Measurements from ENCODE around the gene CHRNE. TPM values are rescaled to one million over a fixed set of nuclear protein-coding genes. Genes with fewer than 3 reads are reported as not detected.

CHRNE gene
- total and polyA plus RNA-seq, 2 of the 4 experiments (the other 2 are of a cell fraction) = under 0.01 to 0.21 TPM

DNA sequence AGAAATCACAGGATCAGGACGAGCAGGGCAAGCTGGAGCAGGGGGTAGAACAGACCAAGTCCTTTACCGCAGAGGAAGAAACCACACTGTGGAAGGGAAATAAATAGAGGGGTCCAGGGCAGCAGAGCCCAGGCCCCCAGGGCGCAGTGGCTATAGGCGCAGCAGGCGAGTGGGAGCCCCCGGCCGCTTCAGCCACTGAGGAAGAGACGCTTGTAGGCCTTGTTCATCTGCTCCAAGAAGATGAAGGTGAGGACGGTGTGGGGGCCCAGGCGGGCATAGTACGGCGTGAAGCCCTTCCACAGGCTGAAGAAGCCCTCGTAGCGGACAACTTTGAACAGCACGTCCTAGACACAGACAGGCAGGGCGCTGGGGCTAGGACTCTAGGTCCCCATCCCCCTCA lies 34.7 kb upstream of the CHRNE start:
- H3K9me1 ChIP-seq (ENCODE audit: insufficient read depth, low read length) = peaks cover 17% of the 10 kb centered on the region
- peaks cover 22% of the 10 kb centered on the region for H3K36me3 ChIP-seq (ENCODE audit: control insufficient read depth, insufficient read depth, low read length)
- no peak overlapping the region for H2BK5ac ChIP-seq (ENCODE audit: low read depth, low read length, poor library complexity, severe bottlenecking)
- no peak overlapping the region for H2AFZ ChIP-seq (replicated peaks; ENCODE audit: low read length, poor library complexity)
- peaks cover 13% of the 10 kb centered on the region; the same call in 1 of the 2 replicates for H4K20me1 ChIP-seq (ENCODE audit: insufficient read depth, low read length)
- WGBS, 2 experiments (ENCODE audit: extremely low coverage in 2 of 2, insufficient read length in 1 of 2) = 90% methylated on average over 2 of the region's 16 CpGs; no CpG with 5 or more reads in 1 of the 2 experiments
- dilution Hi-C loops (cut with HindIII; ENCODE audit: low sequenced_read_pairs, unreplicated experiment) (no loop called here), in situ Hi-C loops (cut with MboI; ENCODE audit: low sequenced_read_pairs) (no loop called here), intact Hi-C loops (cut with micrococcal nuclease) (no loop called here)
- H4K5ac ChIP-seq (ENCODE audit: low read depth, low read length) = no peak overlapping the region
- DNase-seq (no peak), ATAC-seq (ENCODE audit: low read depth) (no peak)
- H4K8ac ChIP-seq (ENCODE audit: low read depth in 2 of 2, low read length in 2 of 2) = no peak overlapping the region
- H3K23ac ChIP-seq (ENCODE audit: low read depth, low read length) = no peak overlapping the region
- H2BK20ac ChIP-seq (ENCODE audit: low read depth, low read length) = no peak overlapping the region
- no peak overlapping the region for H3K27ac ChIP-seq (ENCODE audit: insufficient read depth, low read length)
- ChIA-PET POLR2A (ENCODE audit: unreplicated experiment) (no interaction called here), CTCF (no interaction called here)
- H2AK9ac ChIP-seq (replicated peaks; ENCODE audit: low read depth, low read length, poor library complexity) = no peak overlapping the region
- no peak overlapping the region for H2AK5ac ChIP-seq (ENCODE audit: low read depth, low read length)
- peaks cover 14% of the 10 kb centered on the region for H3K4me1 ChIP-seq (ENCODE audit: control insufficient read depth, insufficient read depth, low read length)
- no peaks in the 10 kb centered on the region for H3K9me3 ChIP-seq (ENCODE audit: control insufficient read depth, insufficient read depth, low read length)
- no peak overlapping the region for H3K18ac ChIP-seq (ENCODE audit: low read depth, low read length)
- peaks cover 17 to 37% of the 10 kb centered on the region in 2 experiments; a peak in 3 of 4 replicates for H3K79me1 ChIP-seq (ENCODE audit: low read depth in 1 of 2, low read length in 2 of 2)
- H2BK120ac ChIP-seq (ENCODE audit: low read depth, low read length) = no peak overlapping the region
- H2BK15ac ChIP-seq (ENCODE audit: low read depth, low read length) = no peak overlapping the region
- H3K9ac ChIP-seq (ENCODE audit: low read depth, low read length) = no peak overlapping the region
- no peak overlapping the region for H4K91ac ChIP-seq (ENCODE audit: insufficient read depth, low read depth, low read length)
- no peak overlapping the region for H3K4me2 ChIP-seq (ENCODE audit: low read depth, low read length)
- H3K56ac ChIP-seq (ENCODE audit: extremely low read depth, insufficient read depth, low read length) = no peak overlapping the region
- H3K4me3 ChIP-seq (ENCODE audit: insufficient read depth, low read depth, low read length) = no peak overlapping the region
- no peaks in the 10 kb centered on the region for H3K27me3 ChIP-seq (ENCODE audit: control insufficient read depth, insufficient read depth, low read length)
- H3K4ac ChIP-seq (ENCODE audit: low read depth, low read length) = no peak overlapping the region
- no TSS peak for BruUV-seq (replicated peaks)
- TF ChIP-seq FOS (IDR thresholded peaks at IDR 0.05; ENCODE audit: low read depth, low read length) (no peak), RFX5 (IDR thresholded peaks at IDR 0.05; ENCODE audit: low read depth, low read length) (no peak)
- H3K14ac ChIP-seq (replicated peaks; ENCODE audit: low read depth, low read length) = no peak overlapping the region
